OCI-LY7 (cell line): ENCODE measurements around the gene NEDD1.

ENCODE experiments used
- CTCF ChIP-seq: fragments of 200-600 bp; sonication (generic); conservative IDR thresholded peaks from 2 replicates; pipeline ENCODE4 v1.5.1; 2014; ENCODE audit warnings: mild to moderate bottlenecking, antibody characterized with exemption, low read length, moderate library complexity, mixed read lengths
- EZH2phosphoT487 ChIP-seq: fragments of 200-600 bp; sonication (generic); IDR thresholded peaks from 2 replicates; pipeline ENCODE4 v1.6.1; 2018; ENCODE audit warnings: low read depth, borderline replicate concordance, mild to moderate bottlenecking, mixed run types, antibody characterized with exemption, low read length, moderate library complexity, mixed read lengths

- TF ChIP-seq CTCF (no peak), EZH2phosphoT487 (no peak)
Observed at GRCh38 chr12:96890331-96890730, 16.7 kb upstream of the NEDD1 start.
